ENCODE results near the gene PPM1M.

Gene PPM1M

GRCh38 chr3:52226229-52226817 is 19.2 kb upstream of the PPM1M start:
- ATAC-seq: no peak
- TF ChIP-seq PATZ1 (CRISPR knock-in tag; IDR thresholded peaks at IDR 0.05; ENCODE audit: borderline replicate concordance) (no peak), ZNF565 (CRISPR knock-in tag; conservative IDR thresholded peaks at IDR 0.05; ENCODE audit: low read depth) (no peak), CSDC2 (CRISPR knock-in tag; IDR thresholded peaks at IDR 0.05) (no peak), CREB5 (CRISPR knock-in tag; IDR thresholded peaks at IDR 0.05; ENCODE audit: low read depth) (no peak), OSR1 (CRISPR knock-in tag; IDR thresholded peaks at IDR 0.05) (no peak), ZFP30 (CRISPR knock-in tag; IDR thresholded peaks at IDR 0.05) (no peak), POU6F1 (CRISPR knock-in tag; IDR thresholded peaks at IDR 0.05; ENCODE audit: borderline replicate concordance, low read depth) (no peak), TCF4 (CRISPR knock-in tag; IDR thresholded peaks at IDR 0.05; ENCODE audit: borderline replicate concordance) (no peak), SNAI2 (CRISPR knock-in tag; IDR thresholded peaks at IDR 0.05) (no peak), CSRNP3 (CRISPR knock-in tag; IDR thresholded peaks at IDR 0.05) (no peak), ZNF8 (CRISPR knock-in tag; IDR thresholded peaks at IDR 0.05) (no peak), BACH2 (CRISPR knock-in tag; IDR thresholded peaks at IDR 0.05; ENCODE audit: borderline replicate concordance) (no peak)

- TF ChIP-seq SNAI2 (CRISPR knock-in tag; IDR thresholded peaks at IDR 0.05) (no peak), CSRNP3 (CRISPR knock-in tag; IDR thresholded peaks at IDR 0.05) (no peak), ZNF565 (CRISPR knock-in tag; conservative IDR thresholded peaks at IDR 0.05; ENCODE audit: low read depth) (no peak), BACH2 (CRISPR knock-in tag; IDR thresholded peaks at IDR 0.05; ENCODE audit: borderline replicate concordance) (no peak), GLIS3 (CRISPR knock-in tag; IDR thresholded peaks at IDR 0.05) (no peak), ARNTL (CRISPR knock-in tag; IDR thresholded peaks at IDR 0.05; ENCODE audit: borderline replicate concordance, low read depth) (no peak), RARB (CRISPR knock-in tag; IDR thresholded peaks at IDR 0.05) (no peak)
- ATAC-seq: no peak
Observed at GRCh38 chr3:52227117-52227516, 18.4 kb upstream of the PPM1M start.

- TF ChIP-seq ESRRG (CRISPR knock-in tag; IDR thresholded peaks at IDR 0.05): no peak
- no peak for ATAC-seq
Observed at GRCh38 chr3:52227766-52228165, 17.8 kb upstream of the PPM1M start.

GRCh38 chr3:52228266-52228665 is 17.3 kb upstream of the PPM1M start:
- TF ChIP-seq OSR1 (CRISPR knock-in tag; IDR thresholded peaks at IDR 0.05) (no peak), CSDC2 (CRISPR knock-in tag; IDR thresholded peaks at IDR 0.05) (no peak), RARB (CRISPR knock-in tag; IDR thresholded peaks at IDR 0.05) (no peak), TSHZ2 (CRISPR knock-in tag; IDR thresholded peaks at IDR 0.05) (no peak), ISL1 (CRISPR knock-in tag; IDR thresholded peaks at IDR 0.05) (no peak), ARNTL (CRISPR knock-in tag; IDR thresholded peaks at IDR 0.05; ENCODE audit: borderline replicate concordance, low read depth) (no peak), PPARA (CRISPR knock-in tag; IDR thresholded peaks at IDR 0.05; ENCODE audit: borderline replicate concordance) (no peak), CSRNP3 (CRISPR knock-in tag; IDR thresholded peaks at IDR 0.05) (no peak), TCF4 (CRISPR knock-in tag; IDR thresholded peaks at IDR 0.05; ENCODE audit: borderline replicate concordance) (no peak)
- ATAC-seq: no peak

Data from SK-N-SH treated with all-trans-retinoic acid at 6 μM for 48 hours (cell line).